H1 (cell line): ENCODE data around the gene RPL12. TPM values are rescaled to one million over a fixed set of nuclear protein-coding genes. Genes with fewer than 3 reads are reported as not detected.

Experiments used
- CTCF ChIA-PET: fragments of 300-600 bp; sonication (Branson Sonifier 250); formaldehyde crosslinking; loops from one replicate; lab custom pipeline; 2021; ENCODE audit not compliant: partially characterized antibody; lab: Charles Lee
- POLR2A ChIA-PET: fragments of 300-600 bp; sonication (Branson Sonifier 250); formaldehyde crosslinking; loops from one replicate; lab custom pipeline; 2021; ENCODE audit warnings: inconsistent platforms; ENCODE audit not compliant: partially characterized antibody; lab: Charles Lee
- DNase-seq, 2 experiments: peaks; one replicate each; pipeline versions ENCODE4 v3.0.0 to v3.0.0-alpha.2; 2010 to 2022; ENCODE audit warnings: low spot score in 2 of 2, low read depth in 1 of 2, mixed read lengths in 1 of 2
- FAIRE-seq: peaks from 2 replicates; lab custom pipeline; 2011; peaks lifted over from hg19 to GRCh38; lab: Jason Lieb, UNC
- H2AFZ ChIP-seq: 2 replicates; pipeline ENCODE4 v1.8.1; 2012; ENCODE audit warnings: low read length, inconsistent platforms
- H2AK5ac ChIP-seq: 2 replicates; pipeline ENCODE4 v1.6.1; 2013; ENCODE audit warnings: low read depth, low read length
- H2BK120ac ChIP-seq: replicated peaks from 2 replicates; pipeline ENCODE3; 2013; ENCODE audit warnings: low read depth, low read length, inconsistent platforms
- H2BK12ac ChIP-seq: 2 replicates; pipeline ENCODE4 v1.6.1; 2013; ENCODE audit warnings: low read depth, low read length
- H2BK15ac ChIP-seq: 2 replicates; pipeline ENCODE4 v1.6.1; 2013; ENCODE audit warnings: low read length
- H2BK20ac ChIP-seq: 2 replicates; pipeline ENCODE4 v1.6.1; 2013; ENCODE audit warnings: low read length
- H2BK5ac ChIP-seq: 2 replicates; pipeline ENCODE4 v1.6.1; 2013; ENCODE audit warnings: low read depth, low read length
- H3K14ac ChIP-seq: 2 replicates; pipeline ENCODE4 v1.6.1; 2013; ENCODE audit warnings: inconsistent platforms; ENCODE audit not compliant: insufficient read length
- H3K18ac ChIP-seq: 2 replicates; pipeline ENCODE4 v1.6.1; 2013; ENCODE audit warnings: low read length; ENCODE audit errors: extremely low read depth
- H3K23ac ChIP-seq: 2 replicates; pipeline ENCODE4 v1.6.1; 2013; ENCODE audit warnings: inconsistent platforms; ENCODE audit not compliant: insufficient read length
- H3K23me2 ChIP-seq: 2 replicates; pipeline ENCODE4 v1.6.1; 2013; ENCODE audit warnings: low read depth, low read length
- H3K27ac ChIP-seq: 2 replicates; pipeline ENCODE4 v1.6.1; 2011; ENCODE audit warnings: low read depth, low read length, inconsistent platforms
- H3K27me3 ChIP-seq, 4 experiments: replicated peaks in 1 of 4; 1 replicate in 1 of 4; 2 replicates in 3 of 4; pipeline versions ENCODE4 v1.6.1 to v1.8.1; 2011 to 2013; ENCODE audit warnings: low read length in 3 of 4, mild to moderate bottlenecking in 3 of 4, inconsistent platforms in 2 of 4, mixed read lengths in 2 of 4, moderate library complexity in 1 of 4; ENCODE audit not compliant: control insufficient read depth in 3 of 4, insufficient read depth in 3 of 4; ENCODE audit errors: extremely low read depth in 1 of 4
- H3K36me3 ChIP-seq, 4 experiments: 2 replicates each; pipeline versions ENCODE4 v1.6.1 to v1.8.1; 2011 to 2013; ENCODE audit warnings: mild to moderate bottlenecking in 4 of 4, low read length in 3 of 4, moderate library complexity in 2 of 4, control low read depth in 1 of 4, inconsistent platforms in 1 of 4; ENCODE audit not compliant: insufficient read depth in 4 of 4, control insufficient read depth in 2 of 4
- H3K4ac ChIP-seq: replicated peaks from 2 replicates; pipeline ENCODE3; 2013; ENCODE audit warnings: low read length, low read depth, mixed read lengths, inconsistent platforms; ENCODE audit not compliant: insufficient read length
- H3K4me1 ChIP-seq, 4 experiments: replicated peaks in 1 of 4; 1 replicate in 1 of 4; 2 replicates in 3 of 4; pipeline versions ENCODE4 v1.6.1 to v1.8.1; 2011 to 2013; ENCODE audit warnings: low read length in 3 of 4, inconsistent platforms in 2 of 4, mixed read lengths in 1 of 4; ENCODE audit not compliant: insufficient read depth in 4 of 4, control insufficient read depth in 3 of 4
- H3K4me2 ChIP-seq, 2 experiments: 2 replicates each; pipeline versions ENCODE4 v1.6.1 to v1.8.1; 2011 to 2013; ENCODE audit warnings: low read depth in 2 of 2, low read length in 2 of 2, control low read depth in 1 of 2, inconsistent platforms in 1 of 2, mild to moderate bottlenecking in 1 of 2; ENCODE audit not compliant: insufficient read depth in 1 of 2
- H3K4me3 ChIP-seq, 4 experiments: fragments of 200-600, 300-600 bp in 1 of 4; sonication (generic), shearing (Covaris generic), sonication (Bioruptor Twin) in 1 of 4; 2 replicates each; pipeline versions ENCODE4 v1.5.1 to v1.8.1; 2011 to 2016; ENCODE audit warnings: low read length in 4 of 4, low read depth in 3 of 4, control low read depth in 2 of 4, inconsistent platforms in 2 of 4, mild to moderate bottlenecking in 2 of 4, mixed read lengths in 1 of 4, moderate library complexity in 1 of 4; ENCODE audit not compliant: insufficient read depth in 2 of 4; ENCODE audit errors: extremely low read depth in 1 of 4
- H3K56ac ChIP-seq: replicated peaks from 2 replicates; pipeline ENCODE3; 2013; ENCODE audit warnings: low read depth, mild to moderate bottlenecking, mixed read lengths, low read length, inconsistent platforms; ENCODE audit not compliant: insufficient read length
- H3K79me1 ChIP-seq: 2 replicates; pipeline ENCODE4 v1.6.1; 2013; ENCODE audit warnings: low read depth, low read length, control low read depth
- H3K79me2 ChIP-seq, 2 experiments: 2 replicates each; pipeline versions ENCODE4 v1.6.1 to v1.8.1; 2012 to 2013; ENCODE audit warnings: low read length in 2 of 2, mild to moderate bottlenecking in 2 of 2, inconsistent platforms in 1 of 2; ENCODE audit not compliant: insufficient read depth in 2 of 2, control insufficient read depth in 1 of 2
- H3K9ac ChIP-seq, 4 experiments: replicated peaks in 1 of 4; 1 replicate in 1 of 4; 2 replicates in 3 of 4; pipeline versions ENCODE4 v1.6.1 to v1.8.1; 2011 to 2013; ENCODE audit warnings: low read depth in 3 of 4, low read length in 3 of 4, control low read depth in 2 of 4, mild to moderate bottlenecking in 2 of 4, moderate library complexity in 2 of 4, inconsistent platforms in 1 of 4; ENCODE audit errors: extremely low read depth in 1 of 4
- H3K9me3 ChIP-seq, 2 experiments: 2 replicates each; pipeline versions ENCODE4 v1.6.1 to v1.8.1; 2012 to 2013; ENCODE audit warnings: mild to moderate bottlenecking in 2 of 2, moderate library complexity in 2 of 2, control low read depth in 1 of 2, inconsistent platforms in 1 of 2, low read depth in 1 of 2, low read length in 1 of 2, mixed read lengths in 1 of 2; ENCODE audit not compliant: insufficient read depth in 2 of 2
- H4K20me1 ChIP-seq, 2 experiments: replicated peaks in 1 of 2; 2 replicates each; pipeline versions ENCODE3 to v1.8.1; 2011 to 2013; ENCODE audit warnings: inconsistent platforms in 2 of 2, low read length in 2 of 2, mild to moderate bottlenecking in 1 of 2; ENCODE audit not compliant: insufficient read depth in 2 of 2, control insufficient read depth in 1 of 2
- H4K5ac ChIP-seq: 2 replicates; pipeline ENCODE4 v1.6.1; 2013; ENCODE audit warnings: low read length, low read depth, mixed read lengths, inconsistent platforms; ENCODE audit not compliant: insufficient read length
- H4K8ac ChIP-seq: 2 replicates; pipeline ENCODE4 v1.8.0; 2013; ENCODE audit warnings: mild to moderate bottlenecking, moderate library complexity, low read length, inconsistent platforms; ENCODE audit not compliant: insufficient read depth; ENCODE audit errors: extremely low read depth
- H4K91ac ChIP-seq: replicated peaks from 2 replicates; pipeline ENCODE3; 2013; ENCODE audit warnings: low read length, mixed read lengths, inconsistent platforms; ENCODE audit not compliant: insufficient read length
- BACH1 ChIP-seq: IDR thresholded peaks from 2 replicates; pipeline ENCODE4 v1.6.1; 2012; ENCODE audit warnings: low read length, improper control_type of control experiment
- CTBP2 ChIP-seq: IDR thresholded peaks from 2 replicates; pipeline ENCODE4 v1.7.0; 2011; ENCODE audit warnings: borderline replicate concordance, mild to moderate bottlenecking, moderate library complexity, mixed read lengths, low read length; ENCODE audit not compliant: insufficient read depth, insufficient read length
- CTCF ChIP-seq, 3 experiments: IDR thresholded peaks; 1 replicate in 2 of 3; 2 replicates in 1 of 3; pipeline versions ENCODE4 v1.5.1 to v1.6.1; 2011; ENCODE audit warnings: low read length in 3 of 3, mild to moderate bottlenecking in 3 of 3, inconsistent platforms in 2 of 3, low read depth in 1 of 3, moderate library complexity in 1 of 3; ENCODE audit not compliant: insufficient read depth in 1 of 3; ENCODE audit errors: control extremely low read depth in 1 of 3
- EZH2 ChIP-seq: fragments of 200-600 bp; sonication (generic); IDR thresholded peaks from 2 replicates; pipeline ENCODE4 v1.7.1; 2012; ENCODE audit warnings: low read depth, mild to moderate bottlenecking, moderate library complexity, low read length, inconsistent platforms; ENCODE audit not compliant: severe bottlenecking
- FOSL1 ChIP-seq: IDR thresholded peaks from 2 replicates; pipeline ENCODE4 v1.6.1; 2011; ENCODE audit warnings: mild to moderate bottlenecking, low read depth, low read length, moderate library complexity; ENCODE audit not compliant: insufficient read depth
- KDM4A ChIP-seq: IDR thresholded peaks from one replicate; pipeline ENCODE4 v1.7.1; 2012; ENCODE audit warnings: low read depth, mild to moderate bottlenecking, moderate library complexity, low read length, inconsistent platforms; ENCODE audit not compliant: severe bottlenecking
- MAX ChIP-seq: IDR thresholded peaks from 2 replicates; pipeline ENCODE4 v1.6.1; 2012; ENCODE audit warnings: inconsistent platforms
- RXRA ChIP-seq: IDR thresholded peaks from 2 replicates; pipeline ENCODE4 v1.6.1; 2011; ENCODE audit warnings: low read depth, mild to moderate bottlenecking, low read length, moderate library complexity; ENCODE audit not compliant: insufficient read depth
- SIN3A ChIP-seq, 2 experiments: IDR thresholded peaks in 1 of 2; conservative IDR thresholded peaks in 1 of 2; 2 replicates each; pipeline ENCODE4 v1.6.1; 2011 to 2012; ENCODE audit warnings: low read length in 2 of 2, improper control_type of control experiment in 1 of 2, low read depth in 1 of 2, mild to moderate bottlenecking in 1 of 2
- SP4 ChIP-seq: IDR thresholded peaks from 2 replicates; pipeline ENCODE4 v1.6.1; 2012; ENCODE audit warnings: low read length, inconsistent platforms
- YY1 ChIP-seq: IDR thresholded peaks from 2 replicates; pipeline ENCODE4 v1.6.1; 2011; ENCODE audit warnings: low read depth, mild to moderate bottlenecking, low read length
- WGBS, 2 experiments: shearing (Covaris generic) in 1 of 2; methylation state at CpG; one replicate each; pipeline versions ENCODE4 v1.1.6 to v1.1.7; 2013 to 2015; ENCODE audit warnings: low lambda C conversion rate in 2 of 2, mixed read lengths in 2 of 2, inconsistent platforms in 1 of 2, low coverage in 1 of 2, missing lambda C conversion rate in 1 of 2; ENCODE audit not compliant: insufficient replicate concordance in 2 of 2, insufficient coverage in 1 of 2, insufficient read length in 1 of 2; ENCODE audit errors: extremely low coverage in 1 of 2, missing lambda C conversion rate in 1 of 2; 5-methylcytosine and 5-hydroxymethylcytosine counted together
- polyA plus RNA-seq, 7 experiments: library from polyadenylated mRNA; depleted of rRNA in 3 of 7; stranded (reverse) in 5 of 7; unstranded in 2 of 7; fragments of >200 nt in 5 of 7; fragments of 200-250 nt in 2 of 7; gene quantifications; 1 replicate in 5 of 7; 2 replicates in 1 of 7; 4 replicates in 1 of 7; pipeline versions ENCODE4 v1.2.1 to v1.2.3, GENCODE V29; 2011 to 2013; ENCODE audit warnings: missing spikeins in 2 of 7, mixed read lengths in 2 of 7
- total RNA-seq: library from RNA; stranded (reverse); fragmentation: NEBNext Ultra II Directional; extraction: Animal tissue kit (Norgen Biotek cat#: 25700); gene quantifications from 2 replicates; pipeline ENCODE4 v1.2.1, GENCODE V29; 2021

RPL12 gene
- total and polyA plus RNA-seq, 2 of the 8 experiments (the other 6 are each of a cell fraction or from before 2014, with no cell fraction given): 1,993 to 4,892 TPM

GRCh38 chr9:127426756-127427155, 24.4 kb downstream of the RPL12 start:
- ChIA-PET POLR2A (interaction anchor here (6.3 kb wide), 1 partner anchor 19 kb away, joined by 59 read pairs; no protein-coding TSS in a partner anchor), CTCF (no interaction called here)
- no peak overlapping the region for H2AFZ ChIP-seq
- no peak overlapping the region for H3K9ac ChIP-seq
- H4K5ac ChIP-seq: no peak overlapping the region
- H3K4me2 ChIP-seq: no peak overlapping the region
- H3K27ac ChIP-seq: no peak overlapping the region
- H2BK12ac ChIP-seq: no peak overlapping the region
- no peak overlapping the region for H2BK15ac ChIP-seq
- H3K9me3 ChIP-seq: no peaks in the 10 kb centered on the region
- peaks cover 2% of the 10 kb centered on the region; the same call in 1 of the 2 replicates for H3K79me1 ChIP-seq
- H3K79me2 ChIP-seq: peaks cover 7 to 44% of the 10 kb centered on the region in 2 experiments
- H3K18ac ChIP-seq: no peak overlapping the region
- H3K56ac ChIP-seq: no peak overlapping the region
- H2AK5ac ChIP-seq: no peak overlapping the region
- no peak overlapping the region for H3K14ac ChIP-seq
- peaks cover 3 to 17% (median 8%) of the 10 kb centered on the region in 4 experiments for H3K36me3 ChIP-seq
- DNase-seq (no peak), FAIRE-seq (no peak)
- no peak overlapping the region for H3K4ac ChIP-seq
- H3K23ac ChIP-seq: no peak overlapping the region
- H4K91ac ChIP-seq: no peak overlapping the region
- no peaks in the 10 kb centered on the region for H3K27me3 ChIP-seq
- H3K4me3 ChIP-seq: no peak overlapping the region
- H2BK20ac ChIP-seq: no peak overlapping the region
- H4K20me1 ChIP-seq: peaks cover 0 to 5% of the 10 kb centered on the region in 2 experiments
- 90% methylated on average over 2 of the region's 2 CpGs; no CpG with 5 or more reads in 1 of the 2 experiments for WGBS, 2 experiments
- H2BK5ac ChIP-seq: no peak overlapping the region
- H3K4me1 ChIP-seq: peaks cover 0 to 10% (median 5%) of the 10 kb centered on the region in 4 experiments; a peak in 4 of 7 replicates
- no peak overlapping the region for H4K8ac ChIP-seq
- H3K23me2 ChIP-seq: peaks cover 13% of the 10 kb centered on the region
- no peak overlapping the region for H2BK120ac ChIP-seq
- TF ChIP-seq MAX (no peak), KDM4A (no peak), FOSL1 (no peak), EZH2 (no peak), YY1 (no peak), SP4 (no peak), BACH1 (no peak), SIN3A (conservative IDR thresholded peaks at IDR 0.05 in 1 of 2, IDR thresholded peaks at IDR 0.05 in 1 of 2; ENCODE audit: low read depth in 1 of 2, low read length in 2 of 2) (no peak), CTCF (IDR thresholded peaks at IDR 0.05; ENCODE audit: control extremely low read depth in 1 of 3, insufficient read depth in 1 of 3, low read depth in 1 of 3, low read length in 3 of 3) (no peak), CTBP2 (no peak), RXRA (no peak)
